Stimulated activated naive CD4-positive, alpha-beta T cell treated with Interleukin-2 at 50 U/mL for 16 hours (primary cell): ENCODE results near the gene LAMA4.
A peak's percentile ranks its signal among the peaks of the same experiment; 100 is the strongest.

ENCODE experiments used
- DNase-seq: peaks from one replicate; lab custom pipeline; 2025; lab: John Stamatoyannopoulos, UW

Gene LAMA4, protein sequence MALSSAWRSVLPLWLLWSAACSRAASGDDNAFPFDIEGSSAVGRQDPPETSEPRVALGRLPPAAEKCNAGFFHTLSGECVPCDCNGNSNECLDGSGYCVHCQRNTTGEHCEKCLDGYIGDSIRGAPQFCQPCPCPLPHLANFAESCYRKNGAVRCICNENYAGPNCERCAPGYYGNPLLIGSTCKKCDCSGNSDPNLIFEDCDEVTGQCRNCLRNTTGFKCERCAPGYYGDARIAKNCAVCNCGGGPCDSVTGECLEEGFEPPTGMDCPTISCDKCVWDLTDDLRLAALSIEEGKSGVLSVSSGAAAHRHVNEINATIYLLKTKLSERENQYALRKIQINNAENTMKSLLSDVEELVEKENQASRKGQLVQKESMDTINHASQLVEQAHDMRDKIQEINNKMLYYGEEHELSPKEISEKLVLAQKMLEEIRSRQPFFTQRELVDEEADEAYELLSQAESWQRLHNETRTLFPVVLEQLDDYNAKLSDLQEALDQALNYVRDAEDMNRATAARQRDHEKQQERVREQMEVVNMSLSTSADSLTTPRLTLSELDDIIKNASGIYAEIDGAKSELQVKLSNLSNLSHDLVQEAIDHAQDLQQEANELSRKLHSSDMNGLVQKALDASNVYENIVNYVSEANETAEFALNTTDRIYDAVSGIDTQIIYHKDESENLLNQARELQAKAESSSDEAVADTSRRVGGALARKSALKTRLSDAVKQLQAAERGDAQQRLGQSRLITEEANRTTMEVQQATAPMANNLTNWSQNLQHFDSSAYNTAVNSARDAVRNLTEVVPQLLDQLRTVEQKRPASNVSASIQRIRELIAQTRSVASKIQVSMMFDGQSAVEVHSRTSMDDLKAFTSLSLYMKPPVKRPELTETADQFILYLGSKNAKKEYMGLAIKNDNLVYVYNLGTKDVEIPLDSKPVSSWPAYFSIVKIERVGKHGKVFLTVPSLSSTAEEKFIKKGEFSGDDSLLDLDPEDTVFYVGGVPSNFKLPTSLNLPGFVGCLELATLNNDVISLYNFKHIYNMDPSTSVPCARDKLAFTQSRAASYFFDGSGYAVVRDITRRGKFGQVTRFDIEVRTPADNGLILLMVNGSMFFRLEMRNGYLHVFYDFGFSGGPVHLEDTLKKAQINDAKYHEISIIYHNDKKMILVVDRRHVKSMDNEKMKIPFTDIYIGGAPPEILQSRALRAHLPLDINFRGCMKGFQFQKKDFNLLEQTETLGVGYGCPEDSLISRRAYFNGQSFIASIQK (N-terminal part only)

DNA sequence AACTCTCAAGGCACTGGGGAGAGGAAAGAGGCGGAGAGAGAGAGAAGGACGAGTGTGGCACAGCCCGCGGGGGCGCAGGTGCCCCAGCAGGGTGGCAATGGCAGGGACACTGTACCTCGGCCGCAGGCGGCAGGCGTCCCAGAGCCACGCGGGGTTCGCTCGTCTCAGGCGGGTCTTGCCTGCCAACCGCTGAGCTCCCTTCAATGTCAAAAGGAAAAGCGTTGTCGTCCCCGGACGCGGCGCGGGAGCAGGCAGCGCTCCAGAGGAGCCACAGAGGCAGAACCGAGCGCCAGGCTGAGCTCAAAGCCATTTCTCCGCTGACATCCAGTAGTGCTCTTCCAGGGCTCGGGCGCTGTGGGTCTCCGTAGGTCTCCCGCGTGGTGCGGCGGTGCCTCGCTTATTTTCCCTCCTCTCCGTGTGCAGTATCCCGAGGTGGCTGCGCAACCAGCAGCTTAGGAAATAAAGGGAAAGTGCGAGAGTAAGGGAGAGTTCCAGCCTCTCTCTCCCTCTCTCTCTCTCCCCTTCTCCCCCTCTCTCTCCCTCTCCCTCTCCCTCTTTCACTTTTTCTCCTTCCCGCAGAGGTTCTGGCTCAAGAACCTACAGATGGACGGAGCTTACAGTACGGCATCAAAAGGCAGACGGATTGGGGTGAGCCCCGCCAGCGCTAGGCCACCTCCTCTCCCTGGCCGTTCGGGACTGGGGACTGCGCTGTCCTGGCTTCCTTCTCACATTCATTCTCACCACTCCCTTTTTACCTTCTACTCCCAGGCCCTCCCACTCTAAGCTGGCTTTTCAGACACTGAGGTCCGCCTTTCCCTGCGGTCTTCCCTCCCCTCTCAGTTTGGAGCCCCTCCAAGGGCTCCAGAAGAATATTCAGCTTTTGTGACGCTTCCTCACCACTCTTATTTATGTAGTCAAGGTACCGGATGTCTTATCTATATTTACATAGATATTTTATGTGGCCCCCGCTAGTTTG lies at the start of gene LAMA4:
Gene LAMA4 (minus strand): TSS at position 727 of the 976 bp plus-strand sequence. CDS start 417 bp downstream, at position 310.
- DNase-seq, result no peak

DNA sequence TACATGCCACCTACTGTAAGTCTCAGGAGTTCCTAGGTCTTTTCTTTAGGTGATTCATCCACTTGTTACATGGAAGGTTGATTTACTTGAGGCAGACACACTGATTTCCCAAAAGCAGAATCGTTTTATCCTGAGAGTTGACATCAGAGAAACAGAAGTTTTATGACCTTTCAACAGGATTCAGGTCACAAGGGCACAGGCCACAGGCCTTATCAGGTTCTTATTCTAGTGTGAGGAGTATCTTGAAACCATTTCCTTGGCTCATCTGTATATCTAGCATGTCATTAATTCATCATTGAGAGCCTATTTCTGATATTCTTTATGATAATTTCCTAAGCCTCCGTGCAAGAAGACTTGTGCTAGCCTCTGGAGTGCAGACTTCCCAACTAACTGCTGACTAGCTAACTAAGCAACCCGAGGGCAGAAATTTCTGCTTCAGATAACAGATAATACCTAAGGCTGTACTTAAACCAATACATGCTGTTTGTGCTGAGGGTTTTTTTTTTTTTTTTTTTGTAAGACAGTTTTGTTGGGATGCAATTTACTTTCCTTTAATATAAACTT lies 47.9 kb upstream of the LAMA4 start:
- no peak for DNase-seq

- no peak for DNase-seq
Measured at GRCh38 chr6:112300896-112301295, 46.5 kb upstream of the LAMA4 start.

DNA sequence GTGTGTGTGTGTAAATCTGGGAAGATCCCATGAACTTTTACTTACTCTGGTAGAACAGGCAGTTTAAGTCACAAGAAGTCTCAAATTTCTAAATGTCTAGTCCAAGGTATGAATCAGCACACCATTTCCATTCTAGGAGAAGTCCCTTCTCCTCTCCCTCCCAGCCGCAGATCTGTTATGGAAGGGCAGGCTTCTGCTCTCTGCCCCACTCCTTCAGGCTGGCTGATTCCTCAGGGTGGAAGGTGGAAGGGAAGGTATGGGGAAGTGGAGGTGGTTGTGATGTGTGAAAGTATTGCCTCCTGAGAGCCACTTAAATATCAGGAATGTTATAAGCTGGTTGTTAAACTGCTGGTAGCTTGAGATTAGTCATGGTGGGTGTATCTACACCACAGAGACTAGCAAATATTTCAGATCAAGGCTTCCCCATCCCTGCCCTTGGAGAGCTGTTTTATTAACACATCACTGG lies 44.5 kb upstream of the LAMA4 start:
- DNase-seq, result no peak

GRCh38 chr6:112298021-112298745 lies 43.8 kb upstream of the LAMA4 start:
- DNase-seq, result no peak

DNA sequence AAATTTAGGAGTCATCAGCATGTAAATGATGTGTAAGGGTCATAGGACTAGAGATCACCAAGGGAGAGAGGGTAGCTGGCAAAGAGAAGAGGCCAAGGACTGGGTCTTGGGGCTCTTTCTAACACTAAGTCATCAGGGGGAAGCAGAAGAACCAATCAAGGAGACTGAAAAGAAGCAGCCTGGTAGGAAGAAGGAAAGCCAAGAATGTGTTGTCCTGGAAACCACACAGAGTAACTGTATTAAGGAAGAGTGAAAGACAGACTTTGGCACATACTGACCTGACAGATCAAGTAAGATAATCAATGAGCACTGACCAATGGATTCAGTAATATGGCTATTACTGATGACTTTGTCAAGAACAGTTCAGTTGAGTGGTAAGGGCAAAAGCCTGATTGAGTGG lies 42.3 kb upstream of the LAMA4 start:
- DNase-seq, result no peak

DNA sequence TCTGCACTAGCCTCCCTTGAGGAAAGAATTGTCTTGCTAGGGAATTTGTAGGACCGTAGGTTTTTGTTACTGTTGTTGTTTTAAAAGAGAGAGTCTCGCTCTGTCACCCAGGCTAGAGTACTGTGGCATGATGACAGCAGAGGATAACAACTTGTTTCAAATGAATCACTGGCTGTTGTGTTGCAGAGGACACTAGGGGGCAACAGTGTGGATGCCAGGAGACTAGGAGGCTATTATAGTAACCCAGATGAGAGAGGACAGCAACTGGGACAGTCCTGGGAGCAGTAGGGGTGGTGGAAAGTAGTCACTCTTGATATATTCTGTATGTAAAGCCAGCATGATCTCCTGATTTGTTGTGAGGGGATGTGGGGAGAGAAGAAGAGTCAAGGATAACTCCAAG lies 41.8 kb upstream of the LAMA4 start:
- no peak for DNase-seq

GRCh38 chr6:112291161-112291762 lies 36.9 kb upstream of the LAMA4 start:
- no peak for DNase-seq

DNA sequence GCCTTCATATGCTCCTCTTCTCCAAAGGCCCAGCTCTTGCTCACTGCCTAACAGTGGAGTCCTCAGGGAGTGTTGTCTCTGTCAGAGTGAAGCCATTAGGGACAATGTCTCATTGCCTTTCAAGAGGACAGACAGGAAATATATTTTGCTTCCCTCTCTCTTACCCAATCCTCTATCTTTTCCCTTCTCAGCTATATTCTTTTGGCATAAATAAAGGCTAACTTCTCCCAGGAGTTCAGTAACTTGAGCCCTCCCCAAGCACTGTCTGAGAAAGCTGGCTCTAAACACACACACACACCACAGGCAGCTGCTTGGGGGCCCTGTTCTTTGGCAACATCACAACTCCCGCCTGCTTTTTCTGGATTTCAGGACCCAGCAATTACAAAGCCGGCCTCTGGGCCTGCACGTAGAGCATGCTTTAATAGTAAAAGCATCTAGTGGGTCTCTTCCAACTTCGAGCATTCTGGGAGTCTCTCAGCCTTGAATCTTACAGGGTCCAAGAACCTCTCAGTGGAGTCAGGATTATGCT lies 34.7 kb upstream of the LAMA4 start:
- DNase-seq, result no peak

DNA sequence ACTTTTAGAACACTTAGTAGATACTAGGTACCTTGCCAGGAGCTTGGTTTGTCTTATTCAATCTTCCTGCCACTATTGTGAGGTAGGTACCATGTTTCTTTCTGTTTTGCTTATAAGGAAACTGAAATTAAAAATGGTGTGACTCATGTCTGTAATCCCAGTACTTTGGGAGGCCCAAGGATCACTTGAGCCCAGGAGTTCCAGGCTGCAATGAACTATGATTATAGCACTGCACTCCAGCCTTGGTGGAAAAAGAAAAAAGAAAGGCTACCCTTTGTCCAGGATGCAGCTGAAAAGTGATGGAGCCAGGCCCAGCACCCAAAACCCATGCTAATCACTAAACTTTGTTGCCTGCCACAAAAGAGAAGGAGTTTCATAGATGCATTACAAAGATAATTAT lies 34.1 kb upstream of the LAMA4 start:
- no peak for DNase-seq

- no peak for DNase-seq
Measured at GRCh38 chr6:112287577-112288225, 33.3 kb upstream of the LAMA4 start.

DNA sequence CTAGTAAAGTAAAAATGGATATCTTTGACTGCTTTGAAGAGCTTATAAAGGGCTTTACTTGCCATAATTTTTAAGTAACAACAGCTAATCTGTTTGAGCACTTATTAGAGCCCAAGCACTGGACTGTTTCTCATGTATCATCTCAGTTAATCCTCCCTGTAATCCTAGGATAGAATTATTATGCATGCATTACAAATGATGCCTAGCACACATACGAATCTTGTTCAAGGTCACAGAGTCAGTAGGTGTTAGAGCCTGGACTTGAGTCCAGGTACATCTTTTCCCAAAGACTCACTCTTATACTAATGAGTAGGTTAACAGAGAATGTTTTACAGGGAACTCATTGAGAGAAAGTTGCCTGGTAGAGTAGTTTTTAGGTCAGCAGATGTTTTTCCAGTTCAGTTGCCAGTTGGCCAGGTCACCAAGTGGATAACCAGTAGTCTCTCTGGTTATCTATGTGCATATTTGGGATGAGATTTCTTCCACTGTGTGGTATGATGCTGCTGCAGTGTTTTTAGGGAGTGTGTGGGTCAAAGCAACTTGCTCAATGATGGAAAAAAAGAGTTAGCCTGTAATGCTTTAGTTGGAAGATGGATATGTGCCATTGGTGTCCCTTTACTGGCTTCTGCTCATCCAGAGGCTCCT lies 32.3 kb upstream of the LAMA4 start:
- DNase-seq, result no peak

GRCh38 chr6:112286010-112286409 lies 31.6 kb upstream of the LAMA4 start:
- DNase-seq, result peak; percentile 32

DNA sequence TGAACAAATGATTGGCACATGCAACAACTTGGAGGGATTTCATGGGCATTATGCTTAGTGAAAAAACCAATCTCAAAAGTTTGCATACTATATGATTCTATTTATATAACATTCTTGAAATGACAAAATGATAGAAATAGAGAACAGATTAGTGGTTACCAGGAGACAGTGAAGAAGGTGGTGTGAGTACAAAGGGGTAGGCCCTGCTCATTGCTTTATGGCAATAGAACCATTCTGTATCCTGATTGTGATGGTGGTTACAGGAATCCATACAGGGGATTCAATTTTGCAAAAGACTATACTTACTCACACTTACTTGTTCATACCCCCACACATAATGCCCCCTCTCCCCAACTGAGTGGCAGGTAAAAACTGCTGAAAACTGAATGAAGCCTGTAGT lies 30.2 kb upstream of the LAMA4 start:
- no peak for DNase-seq

DNA sequence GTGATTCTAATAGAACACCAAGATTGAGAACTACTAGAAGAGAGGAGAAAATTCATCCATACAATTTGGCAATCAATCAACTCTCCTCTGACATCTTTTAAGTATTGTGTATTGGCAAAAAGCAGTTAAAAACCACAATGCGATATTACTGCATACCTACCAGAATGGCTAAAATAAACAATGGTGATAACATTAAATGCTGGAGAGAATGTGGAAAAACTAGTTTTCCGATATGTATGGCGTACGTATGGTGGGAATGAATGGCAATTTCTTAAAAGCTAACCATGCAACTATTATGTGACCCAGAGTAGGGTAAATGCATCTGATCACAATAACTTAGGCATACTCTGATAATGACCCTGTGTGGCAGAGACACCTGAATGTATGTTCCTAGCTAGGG lies 29.3 kb upstream of the LAMA4 start:
- no peak for DNase-seq

GRCh38 chr6:112281821-112282615 lies 27.7 kb upstream of the LAMA4 start:
- DNase-seq, result no peak
